NCI-H524 (cell line): ENCODE measurements around the gene GNPDA2.

Experiments
- DNase-seq, 2 experiments: peaks; one replicate each; lab custom pipeline; 2025; lab: John Stamatoyannopoulos, UW

Gene GNPDA2

DNA sequence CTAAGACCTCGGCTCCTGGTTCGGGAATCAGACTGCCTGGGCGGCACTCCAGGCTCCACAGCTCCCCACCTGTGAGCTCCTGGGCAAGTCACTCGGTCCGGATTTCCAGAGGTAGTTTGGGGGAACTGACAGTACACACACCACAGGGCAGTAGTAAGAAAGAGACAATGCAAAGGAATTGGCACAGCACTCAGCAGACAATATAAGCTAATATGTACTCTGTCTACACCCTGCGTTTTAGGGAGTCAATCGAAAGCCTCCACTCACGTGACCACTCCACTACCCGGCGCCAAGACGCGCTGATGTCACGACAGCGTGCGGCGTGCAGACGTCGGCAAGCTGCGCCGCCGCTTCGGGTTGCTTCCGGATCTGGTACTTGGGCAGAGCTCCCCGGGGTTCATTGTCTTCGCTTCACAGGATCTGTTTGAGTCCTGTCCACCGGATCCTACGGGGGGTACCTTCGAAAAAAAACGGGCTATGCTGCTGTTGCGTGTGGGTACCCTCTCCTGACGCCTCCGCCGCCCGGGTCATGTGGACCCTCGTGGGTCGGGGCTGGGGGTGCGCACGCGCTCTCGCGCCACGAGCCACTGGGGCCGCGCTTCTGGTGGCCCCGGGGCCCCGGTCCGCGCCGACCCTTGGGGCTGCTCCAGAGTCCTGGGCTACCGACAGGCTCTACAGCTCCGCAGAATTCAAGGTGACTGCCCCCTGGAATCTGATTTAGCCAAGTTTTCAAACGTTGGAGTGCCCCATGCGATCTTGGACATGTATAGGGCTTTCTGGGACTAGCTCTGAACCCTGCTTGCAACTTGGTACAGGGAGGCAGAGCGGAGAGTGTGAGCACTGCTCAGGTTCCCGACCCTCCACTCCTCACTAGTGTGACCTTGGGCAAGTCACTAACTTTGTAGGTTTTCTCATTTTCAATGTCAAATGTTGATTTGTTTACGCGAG is 48.0 kb downstream of the GNPDA2 start, which contains the start of gene GUF1:
Gene GUF1 (plus strand): TSS at position 327 of the 948 bp plus-strand sequence. CDS start 203 bp downstream, at position 530.
- DNase-seq, result peak; percentile 79 to 87

DNA sequence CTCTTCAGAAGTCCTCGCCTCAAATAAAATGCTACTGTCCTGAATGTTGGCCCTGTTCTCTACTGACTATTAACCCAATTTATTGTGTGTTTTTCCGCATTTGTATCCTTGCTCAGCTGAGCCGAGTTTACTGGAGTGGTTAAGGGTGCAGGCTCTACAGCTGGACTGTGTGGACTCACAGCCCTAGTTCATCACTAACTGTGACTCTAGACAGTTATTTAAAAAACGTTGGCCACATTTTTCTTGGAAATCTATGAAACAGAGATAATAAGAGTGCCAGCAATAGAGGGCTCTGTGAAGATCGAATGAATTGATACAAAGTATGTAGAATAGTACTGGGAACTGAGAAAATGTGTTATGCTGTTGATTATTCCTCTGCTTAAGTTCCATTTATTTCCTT is 51.0 kb downstream of the GNPDA2 start:
- no peak for DNase-seq

DNA sequence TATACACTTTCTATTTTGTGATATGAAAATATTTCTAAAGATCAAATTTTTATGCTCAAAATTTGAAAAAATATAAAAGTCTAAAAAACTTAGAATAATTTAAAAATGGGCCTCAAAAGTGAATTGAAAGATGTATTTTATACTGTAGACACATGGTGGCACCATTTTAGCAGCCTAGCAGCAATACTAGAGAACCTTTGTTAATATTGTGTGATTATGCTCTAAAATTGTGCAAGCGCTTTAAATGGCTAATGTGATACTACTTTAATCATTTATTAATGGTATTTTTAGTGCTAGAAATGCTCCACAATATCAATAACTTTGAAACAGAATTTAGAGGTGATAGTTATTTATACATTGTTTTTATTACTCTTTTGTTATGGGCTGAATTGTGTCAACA is 51.9 kb downstream of the GNPDA2 start:
- DNase-seq, result no peak

DNA sequence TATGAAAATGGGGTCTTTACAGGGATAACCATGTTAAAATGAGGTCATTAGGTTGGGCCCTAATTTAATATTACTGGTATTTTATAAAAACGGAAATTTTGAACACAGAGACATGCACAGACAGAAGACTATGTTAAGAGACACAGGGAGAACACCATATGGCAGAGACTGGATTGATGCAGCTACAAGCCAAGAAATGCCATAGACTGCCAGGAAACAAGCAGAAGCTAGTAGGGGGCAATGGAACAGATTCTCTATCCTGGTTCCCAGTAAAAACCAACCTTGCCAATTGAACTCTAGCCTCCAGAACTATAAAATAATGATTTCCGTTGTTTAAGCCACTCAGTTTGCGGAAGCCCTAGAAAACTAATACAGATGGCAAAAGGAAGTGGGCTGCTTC is 54.7 kb downstream of the GNPDA2 start:
- no peak for DNase-seq

DNA sequence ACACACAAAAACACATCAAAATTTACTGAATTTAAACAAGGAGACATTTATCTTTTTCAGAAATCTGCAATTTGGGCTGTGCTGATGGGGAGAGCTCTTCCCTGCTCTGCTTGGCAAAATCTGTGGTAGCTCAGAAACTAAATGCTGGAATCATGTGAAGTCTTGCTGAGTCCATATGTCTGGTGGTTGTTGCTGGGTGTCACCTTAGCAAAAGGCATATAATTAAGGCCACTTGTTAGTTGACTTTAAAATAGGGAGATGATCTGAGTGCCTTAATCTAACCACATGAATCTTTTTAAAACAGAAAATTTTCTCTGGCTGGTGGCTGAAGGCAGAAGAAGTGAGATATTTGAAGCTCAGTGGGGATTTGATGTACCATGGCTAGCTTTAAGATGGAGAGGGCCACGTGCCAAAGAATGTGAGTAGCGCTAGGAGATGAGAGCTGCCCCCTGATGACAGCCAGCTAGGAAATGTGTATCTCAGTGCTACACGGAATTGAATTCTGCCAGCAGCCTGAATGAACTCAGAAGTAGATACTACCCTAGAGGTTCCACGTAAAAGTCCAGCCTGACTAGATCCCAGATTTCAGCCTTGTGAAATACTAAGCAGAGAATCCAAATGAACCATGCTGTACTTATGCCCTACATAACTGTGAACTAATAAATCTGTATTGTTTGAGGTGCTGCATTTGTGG is 55.7 kb downstream of the GNPDA2 start:
- no peak for DNase-seq

DNA sequence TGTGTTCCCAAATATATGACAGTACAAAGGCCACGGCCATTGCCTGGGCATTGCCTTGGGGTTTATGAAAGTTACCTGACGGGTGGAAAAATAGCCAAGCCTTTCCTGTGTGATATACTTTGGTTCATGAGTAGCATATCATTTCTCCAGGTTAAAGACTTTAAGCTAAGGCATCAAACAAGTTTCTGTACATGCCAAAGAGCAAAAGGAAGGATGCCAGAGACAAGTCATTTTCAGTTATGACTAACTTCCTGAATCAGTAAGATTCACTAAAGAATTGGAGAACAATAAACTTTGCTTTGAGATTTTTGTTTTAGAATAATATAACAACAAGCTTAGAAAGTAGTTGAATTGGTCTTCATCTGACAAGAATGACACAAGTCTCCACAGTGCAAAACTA is 57.8 kb downstream of the GNPDA2 start:
- no peak for DNase-seq

DNA sequence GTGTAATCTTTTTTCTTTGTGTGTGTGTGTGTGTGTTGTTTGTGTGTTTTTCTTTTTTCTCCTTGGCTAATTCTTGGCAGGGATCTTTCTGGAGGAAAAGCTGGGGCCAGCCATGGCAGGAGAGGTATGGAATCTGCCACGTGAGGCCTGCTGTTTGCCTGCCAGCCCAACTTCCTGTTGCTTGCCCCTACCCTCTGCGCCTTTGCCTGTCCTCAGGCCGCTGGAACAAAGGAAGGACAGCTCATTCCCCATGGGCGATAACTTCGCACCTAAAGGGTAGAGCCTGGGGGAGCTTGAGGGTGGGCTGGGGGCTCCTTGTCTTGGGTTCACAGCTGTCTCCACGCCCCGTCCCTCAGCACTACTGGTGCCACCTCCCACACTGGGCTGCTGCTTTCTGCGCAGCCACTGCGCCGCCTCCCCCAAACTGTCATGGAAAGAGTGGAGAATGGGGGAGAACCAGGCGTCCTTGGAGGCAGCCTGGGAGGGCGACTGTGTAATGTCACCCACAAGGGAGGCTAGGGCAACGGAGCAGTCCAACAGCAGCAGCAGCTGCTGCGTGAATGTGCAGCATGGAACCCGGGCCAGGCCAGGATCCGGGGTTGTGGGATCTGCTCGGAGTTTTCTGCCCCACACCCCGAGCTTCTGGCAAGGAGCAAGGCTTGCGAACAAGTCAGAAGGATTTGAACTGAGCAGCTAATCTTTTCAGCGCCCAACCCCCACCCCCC is 62.7 kb downstream of the GNPDA2 start:
- DNase-seq, result no peak

DNA sequence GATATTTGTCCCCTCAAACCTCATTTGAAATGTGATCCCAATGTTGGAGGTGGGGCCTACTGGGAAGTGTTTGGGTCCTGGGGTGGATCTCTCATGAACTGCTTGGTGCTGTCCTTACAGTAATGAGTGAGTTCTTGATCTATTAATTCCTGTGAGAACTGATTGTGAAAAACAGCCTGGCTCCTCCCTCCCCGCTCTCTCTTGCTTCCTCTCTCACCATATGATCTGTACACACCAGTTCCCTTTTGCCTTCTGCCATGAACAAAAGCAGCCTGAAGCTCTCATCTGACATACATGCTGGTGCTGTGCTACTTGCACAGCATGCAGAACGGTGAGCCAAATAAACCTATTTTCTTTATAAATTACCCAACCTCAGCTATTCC is 63.7 kb downstream of the GNPDA2 start:
- DNase-seq, result no peak

DNA sequence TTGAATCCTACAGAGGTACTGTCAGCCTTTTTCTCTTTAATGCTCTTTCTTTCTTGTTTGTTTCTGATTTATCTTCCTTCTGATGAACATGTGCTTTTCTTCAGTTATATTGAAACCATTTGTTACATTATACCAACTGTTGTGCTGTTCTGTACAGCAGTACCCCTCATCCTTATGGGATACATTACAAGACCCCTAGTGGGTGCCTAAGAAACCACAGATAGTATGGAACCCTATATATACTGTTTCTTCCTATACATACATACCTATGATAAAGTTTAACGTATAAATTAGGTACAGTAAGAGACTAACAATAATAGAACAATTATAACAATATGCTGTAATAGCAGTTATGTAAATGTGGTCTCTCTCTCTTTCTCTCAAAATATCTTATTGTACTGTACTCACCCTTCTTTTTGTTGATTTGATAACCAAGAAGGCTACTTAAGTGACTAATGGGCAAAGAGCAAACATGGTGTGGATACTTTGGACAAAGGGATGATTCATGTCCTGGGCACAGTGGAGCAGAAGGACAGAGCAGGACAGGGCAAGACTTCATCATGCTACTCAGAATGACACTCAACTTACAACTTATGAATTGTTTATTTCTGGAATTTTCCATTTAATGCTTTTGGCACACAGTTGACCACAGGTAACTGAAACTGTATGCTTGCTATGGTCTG is 64.3 kb downstream of the GNPDA2 start:
- DNase-seq, result no peak

DNA sequence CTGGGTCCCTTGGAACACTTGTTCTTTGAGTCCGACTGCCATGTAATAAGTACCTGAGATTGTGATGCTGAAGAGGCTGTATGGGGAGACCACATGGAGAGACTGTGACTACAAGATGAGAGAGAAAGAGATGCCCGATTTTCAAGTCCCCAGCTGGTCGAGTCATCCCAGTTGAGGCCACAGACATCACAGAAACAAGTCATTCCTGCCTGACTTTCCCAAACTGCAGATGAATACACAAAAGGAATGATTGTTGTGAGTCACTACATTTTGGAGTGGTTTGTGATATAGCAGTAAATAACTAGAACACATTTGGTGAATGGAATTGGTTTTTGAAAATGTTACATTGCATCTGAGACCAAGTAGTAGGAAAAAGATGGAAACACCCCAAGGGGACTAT is 66.0 kb downstream of the GNPDA2 start:
- DNase-seq, result no peak

DNA sequence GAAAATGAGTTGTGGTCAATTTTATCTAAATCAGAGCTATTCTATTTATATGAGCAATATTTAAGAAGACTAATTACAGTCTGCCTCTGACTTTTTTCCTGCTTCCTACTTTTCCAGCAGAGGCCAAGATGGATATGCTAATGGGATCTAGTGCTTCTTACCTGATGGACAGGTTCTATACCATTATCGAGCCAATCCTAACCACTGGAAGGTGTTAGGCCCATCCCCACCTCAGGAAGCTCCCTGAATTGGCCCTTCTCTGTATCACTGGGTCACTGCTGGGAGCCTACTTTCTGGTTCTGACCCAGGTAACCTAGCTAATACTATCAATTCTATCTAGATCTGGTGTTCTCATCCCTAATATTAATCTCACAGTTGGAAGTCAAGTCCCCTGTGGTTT is 74.4 kb downstream of the GNPDA2 start:
- DNase-seq, result no peak
